ENCODE measurements around the gene CNTLN. TPM values are rescaled to one million over a fixed set of nuclear protein-coding genes. Genes with fewer than 3 reads are reported as not detected.

Gene CNTLN
- total RNA-seq, 1 donor from 2014 or later, result 7.8 TPM

GRCh38 chr9:17403539-17403938 is 268.7 kb downstream of the CNTLN start:
- DNase-seq (ENCODE audit: low spot score), result no peak
- no peak overlapping the region for H3K27ac Mint-ChIP-seq (ENCODE audit: unreplicated experiment)
- no peak for TF ChIP-seq CTCF (IDR thresholded peaks at IDR 0.05)
- H3K27me3 Mint-ChIP-seq (ENCODE audit: low read depth), result no peaks in the 10 kb centered on the region
- H3K36me3 Mint-ChIP-seq (ENCODE audit: low read depth), result peaks cover 6% of the 10 kb centered on the region
- no peaks in the 10 kb centered on the region for H3K9me3 Mint-ChIP-seq (ENCODE audit: low read depth)
- H3K4me3 Mint-ChIP-seq (ENCODE audit: unreplicated experiment), result no peak overlapping the region
- peaks cover 3% of the 10 kb centered on the region for H3K4me1 Mint-ChIP-seq (ENCODE audit: low read depth)

- no peak for DNase-seq (ENCODE audit: low spot score)
- peaks cover 8% of the 10 kb centered on the region for H3K36me3 Mint-ChIP-seq (ENCODE audit: low read depth)
- H3K9me3 Mint-ChIP-seq (ENCODE audit: low read depth), result no peaks in the 10 kb centered on the region
- no peak overlapping the region for H3K4me3 Mint-ChIP-seq (ENCODE audit: unreplicated experiment)
- no peaks in the 10 kb centered on the region for H3K4me1 Mint-ChIP-seq (ENCODE audit: low read depth)
- H3K27ac Mint-ChIP-seq (ENCODE audit: unreplicated experiment), result no peak overlapping the region
- no peaks in the 10 kb centered on the region for H3K27me3 Mint-ChIP-seq (ENCODE audit: low read depth)
- no peak for TF ChIP-seq CTCF (IDR thresholded peaks at IDR 0.05)
These were observed 280.1 kb downstream of the CNTLN start for GRCh38 chr9:17414986-17415385.

- H3K4me1 Mint-ChIP-seq (ENCODE audit: low read depth), result no peaks in the 10 kb centered on the region
- no peak for TF ChIP-seq CTCF (IDR thresholded peaks at IDR 0.05)
- no peak for DNase-seq (ENCODE audit: low spot score)
These were observed 288.3 kb downstream of the CNTLN start for GRCh38 chr9:17422994-17423680.

GRCh38 chr9:17423681-17424011 is 288.8 kb downstream of the CNTLN start:
- Mint-ChIP-seq H3K9me3 (ENCODE audit: low read depth) (no peaks in the 10 kb centered on the region), H3K4me3 (ENCODE audit: unreplicated experiment) (no peak overlapping the region), H3K27ac (ENCODE audit: unreplicated experiment) (no peak overlapping the region), H3K4me1 (ENCODE audit: low read depth) (no peaks in the 10 kb centered on the region), H3K27me3 (ENCODE audit: low read depth) (no peaks in the 10 kb centered on the region), H3K36me3 (ENCODE audit: low read depth) (peaks cover 1% of the 10 kb centered on the region)
- no peak for TF ChIP-seq CTCF (IDR thresholded peaks at IDR 0.05)
- no peak for DNase-seq (ENCODE audit: low spot score)

More at GRCh38 chr9:17422994-17423680, 288.3 kb downstream of the CNTLN start:
- Mint-ChIP-seq H3K9me3 (ENCODE audit: low read depth) (no peaks in the 10 kb centered on the region), H3K27me3 (ENCODE audit: low read depth) (no peaks in the 10 kb centered on the region), H3K4me3 (ENCODE audit: unreplicated experiment) (no peak overlapping the region), H3K27ac (ENCODE audit: unreplicated experiment) (no peak overlapping the region), H3K36me3 (ENCODE audit: low read depth) (peaks cover 1% of the 10 kb centered on the region)

- Mint-ChIP-seq H3K27me3 (ENCODE audit: low read depth) (no peaks in the 10 kb centered on the region), H3K4me1 (ENCODE audit: low read depth) (no peaks in the 10 kb centered on the region), H3K9me3 (ENCODE audit: low read depth) (peaks cover under 1% of the 10 kb centered on the region), H3K36me3 (ENCODE audit: low read depth) (peaks cover 1% of the 10 kb centered on the region), H3K27ac (ENCODE audit: unreplicated experiment) (no peak overlapping the region), H3K4me3 (ENCODE audit: unreplicated experiment) (no peak overlapping the region)
- no peak for DNase-seq (ENCODE audit: low spot score)
- TF ChIP-seq CTCF (IDR thresholded peaks at IDR 0.05), result no peak
These were observed 290.5 kb downstream of the CNTLN start for GRCh38 chr9:17425384-17425783.
